H1 (cell line): Measurements from ENCODE around the gene KRTCAP2. TPM values are rescaled to one million over a fixed set of nuclear protein-coding genes. Genes with fewer than 3 reads are reported as not detected.

Source experiments
- CTCF ChIA-PET: fragments of 300-600 bp; sonication (Branson Sonifier 250); formaldehyde crosslinking; loops from one replicate; lab custom pipeline; 2021; ENCODE audit not compliant: partially characterized antibody; lab: Charles Lee
- POLR2A ChIA-PET: fragments of 300-600 bp; sonication (Branson Sonifier 250); formaldehyde crosslinking; loops from one replicate; lab custom pipeline; 2021; ENCODE audit warnings: inconsistent platforms; ENCODE audit not compliant: partially characterized antibody; lab: Charles Lee
- DNase-seq, 2 experiments: peaks; one replicate each; pipeline versions ENCODE4 v3.0.0 to v3.0.0-alpha.2; 2010 to 2022; ENCODE audit warnings: low spot score in 2 of 2, low read depth in 1 of 2, mixed read lengths in 1 of 2
- FAIRE-seq: peaks from 2 replicates; lab custom pipeline; 2011; peaks lifted over from hg19 to GRCh38; lab: Jason Lieb, UNC
- H2AFZ ChIP-seq: 2 replicates; pipeline ENCODE4 v1.8.1; 2012; ENCODE audit warnings: low read length, inconsistent platforms
- H2AK5ac ChIP-seq: 2 replicates; pipeline ENCODE4 v1.6.1; 2013; ENCODE audit warnings: low read depth, low read length
- H2BK120ac ChIP-seq: replicated peaks from 2 replicates; pipeline ENCODE3; 2013; ENCODE audit warnings: low read depth, low read length, inconsistent platforms
- H2BK12ac ChIP-seq: 2 replicates; pipeline ENCODE4 v1.6.1; 2013; ENCODE audit warnings: low read depth, low read length
- H2BK15ac ChIP-seq: 2 replicates; pipeline ENCODE4 v1.6.1; 2013; ENCODE audit warnings: low read length
- H2BK20ac ChIP-seq: 2 replicates; pipeline ENCODE4 v1.6.1; 2013; ENCODE audit warnings: low read length
- H2BK5ac ChIP-seq: 2 replicates; pipeline ENCODE4 v1.6.1; 2013; ENCODE audit warnings: low read depth, low read length
- H3K14ac ChIP-seq: 2 replicates; pipeline ENCODE4 v1.6.1; 2013; ENCODE audit warnings: inconsistent platforms; ENCODE audit not compliant: insufficient read length
- H3K18ac ChIP-seq: 2 replicates; pipeline ENCODE4 v1.6.1; 2013; ENCODE audit warnings: low read length; ENCODE audit errors: extremely low read depth
- H3K23ac ChIP-seq: 2 replicates; pipeline ENCODE4 v1.6.1; 2013; ENCODE audit warnings: inconsistent platforms; ENCODE audit not compliant: insufficient read length
- H3K23me2 ChIP-seq: 2 replicates; pipeline ENCODE4 v1.6.1; 2013; ENCODE audit warnings: low read depth, low read length
- H3K27ac ChIP-seq: 2 replicates; pipeline ENCODE4 v1.6.1; 2011; ENCODE audit warnings: low read depth, low read length, inconsistent platforms
- H3K27me3 ChIP-seq, 4 experiments: replicated peaks in 1 of 4; 1 replicate in 1 of 4; 2 replicates in 3 of 4; pipeline versions ENCODE4 v1.6.1 to v1.8.1; 2011 to 2013; ENCODE audit warnings: low read length in 3 of 4, mild to moderate bottlenecking in 3 of 4, inconsistent platforms in 2 of 4, mixed read lengths in 2 of 4, moderate library complexity in 1 of 4; ENCODE audit not compliant: control insufficient read depth in 3 of 4, insufficient read depth in 3 of 4; ENCODE audit errors: extremely low read depth in 1 of 4
- H3K36me3 ChIP-seq, 4 experiments: 2 replicates each; pipeline versions ENCODE4 v1.6.1 to v1.8.1; 2011 to 2013; ENCODE audit warnings: mild to moderate bottlenecking in 4 of 4, low read length in 3 of 4, moderate library complexity in 2 of 4, control low read depth in 1 of 4, inconsistent platforms in 1 of 4; ENCODE audit not compliant: insufficient read depth in 4 of 4, control insufficient read depth in 2 of 4
- H3K4ac ChIP-seq: replicated peaks from 2 replicates; pipeline ENCODE3; 2013; ENCODE audit warnings: low read length, low read depth, mixed read lengths, inconsistent platforms; ENCODE audit not compliant: insufficient read length
- H3K4me1 ChIP-seq, 4 experiments: replicated peaks in 1 of 4; 1 replicate in 1 of 4; 2 replicates in 3 of 4; pipeline versions ENCODE4 v1.6.1 to v1.8.1; 2011 to 2013; ENCODE audit warnings: low read length in 3 of 4, inconsistent platforms in 2 of 4, mixed read lengths in 1 of 4; ENCODE audit not compliant: insufficient read depth in 4 of 4, control insufficient read depth in 3 of 4
- H3K4me2 ChIP-seq, 2 experiments: 2 replicates each; pipeline versions ENCODE4 v1.6.1 to v1.8.1; 2011 to 2013; ENCODE audit warnings: low read depth in 2 of 2, low read length in 2 of 2, control low read depth in 1 of 2, inconsistent platforms in 1 of 2, mild to moderate bottlenecking in 1 of 2; ENCODE audit not compliant: insufficient read depth in 1 of 2
- H3K4me3 ChIP-seq, 4 experiments: fragments of 200-600, 300-600 bp in 1 of 4; sonication (generic), shearing (Covaris generic), sonication (Bioruptor Twin) in 1 of 4; 2 replicates each; pipeline versions ENCODE4 v1.5.1 to v1.8.1; 2011 to 2016; ENCODE audit warnings: low read length in 4 of 4, low read depth in 3 of 4, control low read depth in 2 of 4, inconsistent platforms in 2 of 4, mild to moderate bottlenecking in 2 of 4, mixed read lengths in 1 of 4, moderate library complexity in 1 of 4; ENCODE audit not compliant: insufficient read depth in 2 of 4; ENCODE audit errors: extremely low read depth in 1 of 4
- H3K56ac ChIP-seq: replicated peaks from 2 replicates; pipeline ENCODE3; 2013; ENCODE audit warnings: low read depth, mild to moderate bottlenecking, mixed read lengths, low read length, inconsistent platforms; ENCODE audit not compliant: insufficient read length
- H3K79me1 ChIP-seq: 2 replicates; pipeline ENCODE4 v1.6.1; 2013; ENCODE audit warnings: low read depth, low read length, control low read depth
- H3K79me2 ChIP-seq, 2 experiments: 2 replicates each; pipeline versions ENCODE4 v1.6.1 to v1.8.1; 2012 to 2013; ENCODE audit warnings: low read length in 2 of 2, mild to moderate bottlenecking in 2 of 2, inconsistent platforms in 1 of 2; ENCODE audit not compliant: insufficient read depth in 2 of 2, control insufficient read depth in 1 of 2
- H3K9ac ChIP-seq, 4 experiments: replicated peaks in 1 of 4; 1 replicate in 1 of 4; 2 replicates in 3 of 4; pipeline versions ENCODE4 v1.6.1 to v1.8.1; 2011 to 2013; ENCODE audit warnings: low read depth in 3 of 4, low read length in 3 of 4, control low read depth in 2 of 4, mild to moderate bottlenecking in 2 of 4, moderate library complexity in 2 of 4, inconsistent platforms in 1 of 4; ENCODE audit errors: extremely low read depth in 1 of 4
- H3K9me3 ChIP-seq, 2 experiments: 2 replicates each; pipeline versions ENCODE4 v1.6.1 to v1.8.1; 2012 to 2013; ENCODE audit warnings: mild to moderate bottlenecking in 2 of 2, moderate library complexity in 2 of 2, control low read depth in 1 of 2, inconsistent platforms in 1 of 2, low read depth in 1 of 2, low read length in 1 of 2, mixed read lengths in 1 of 2; ENCODE audit not compliant: insufficient read depth in 2 of 2
- H4K20me1 ChIP-seq, 2 experiments: replicated peaks in 1 of 2; 2 replicates each; pipeline versions ENCODE3 to v1.8.1; 2011 to 2013; ENCODE audit warnings: inconsistent platforms in 2 of 2, low read length in 2 of 2, mild to moderate bottlenecking in 1 of 2; ENCODE audit not compliant: insufficient read depth in 2 of 2, control insufficient read depth in 1 of 2
- H4K5ac ChIP-seq: 2 replicates; pipeline ENCODE4 v1.6.1; 2013; ENCODE audit warnings: low read length, low read depth, mixed read lengths, inconsistent platforms; ENCODE audit not compliant: insufficient read length
- H4K8ac ChIP-seq: 2 replicates; pipeline ENCODE4 v1.8.0; 2013; ENCODE audit warnings: mild to moderate bottlenecking, moderate library complexity, low read length, inconsistent platforms; ENCODE audit not compliant: insufficient read depth; ENCODE audit errors: extremely low read depth
- H4K91ac ChIP-seq: replicated peaks from 2 replicates; pipeline ENCODE3; 2013; ENCODE audit warnings: low read length, mixed read lengths, inconsistent platforms; ENCODE audit not compliant: insufficient read length
- BRCA1 ChIP-seq: IDR thresholded peaks from 2 replicates; pipeline ENCODE4 v1.6.1; 2012; ENCODE audit warnings: low read depth, low read length, improper control_type of control experiment
- CBX5 ChIP-seq: fragments of 300-800, 300-1000 bp; sonication (generic); IDR thresholded peaks from 2 replicates; pipeline ENCODE4 v1.7.1; 2016; ENCODE audit warnings: antibody characterized with exemption, low read length, low read depth
- CHD1 ChIP-seq: IDR thresholded peaks from 2 replicates; pipeline ENCODE4 v1.6.1; 2012; ENCODE audit warnings: low read depth, low read length, improper control_type of control experiment
- RAD21 ChIP-seq, 2 experiments: IDR thresholded peaks in 1 of 2; conservative IDR thresholded peaks in 1 of 2; 2 replicates each; pipeline ENCODE4 v1.6.1; 2011; ENCODE audit warnings: low read depth in 2 of 2, low read length in 2 of 2, improper control_type of control experiment in 1 of 2, inconsistent platforms in 1 of 2, mild to moderate bottlenecking in 1 of 2, moderate library complexity in 1 of 2
- RXRA ChIP-seq: IDR thresholded peaks from 2 replicates; pipeline ENCODE4 v1.6.1; 2011; ENCODE audit warnings: low read depth, mild to moderate bottlenecking, low read length, moderate library complexity; ENCODE audit not compliant: insufficient read depth
- SIRT6 ChIP-seq: IDR thresholded peaks from one replicate; pipeline ENCODE4 v1.7.1; 2012; ENCODE audit warnings: low read length, inconsistent platforms
- WGBS, 2 experiments: shearing (Covaris generic) in 1 of 2; methylation state at CpG; one replicate each; pipeline versions ENCODE4 v1.1.6 to v1.1.7; 2013 to 2015; ENCODE audit warnings: low lambda C conversion rate in 2 of 2, mixed read lengths in 2 of 2, inconsistent platforms in 1 of 2, low coverage in 1 of 2, missing lambda C conversion rate in 1 of 2; ENCODE audit not compliant: insufficient replicate concordance in 2 of 2, insufficient coverage in 1 of 2, insufficient read length in 1 of 2; ENCODE audit errors: extremely low coverage in 1 of 2, missing lambda C conversion rate in 1 of 2; 5-methylcytosine and 5-hydroxymethylcytosine counted together
- polyA plus RNA-seq, 7 experiments: library from polyadenylated mRNA; depleted of rRNA in 3 of 7; stranded (reverse) in 5 of 7; unstranded in 2 of 7; fragments of >200 nt in 5 of 7; fragments of 200-250 nt in 2 of 7; gene quantifications; 1 replicate in 5 of 7; 2 replicates in 1 of 7; 4 replicates in 1 of 7; pipeline versions ENCODE4 v1.2.1 to v1.2.3, GENCODE V29; 2011 to 2013; ENCODE audit warnings: missing spikeins in 2 of 7, mixed read lengths in 2 of 7
- total RNA-seq: library from RNA; stranded (reverse); fragmentation: NEBNext Ultra II Directional; extraction: Animal tissue kit (Norgen Biotek cat#: 25700); gene quantifications from 2 replicates; pipeline ENCODE4 v1.2.1, GENCODE V29; 2021
- TF ChIP-seq, protein P1 (sequence below): IDR thresholded peaks from 2 replicates; pipeline ENCODE4 v1.6.1; 2011; ENCODE audit warnings: low read length, improper control_type of control experiment

The KRTCAP2 gene
- total and polyA plus RNA-seq, 2 of the 8 experiments (the other 6 are each of a cell fraction or from before 2014, with no cell fraction given), result 146 to 317 TPM

DNA sequence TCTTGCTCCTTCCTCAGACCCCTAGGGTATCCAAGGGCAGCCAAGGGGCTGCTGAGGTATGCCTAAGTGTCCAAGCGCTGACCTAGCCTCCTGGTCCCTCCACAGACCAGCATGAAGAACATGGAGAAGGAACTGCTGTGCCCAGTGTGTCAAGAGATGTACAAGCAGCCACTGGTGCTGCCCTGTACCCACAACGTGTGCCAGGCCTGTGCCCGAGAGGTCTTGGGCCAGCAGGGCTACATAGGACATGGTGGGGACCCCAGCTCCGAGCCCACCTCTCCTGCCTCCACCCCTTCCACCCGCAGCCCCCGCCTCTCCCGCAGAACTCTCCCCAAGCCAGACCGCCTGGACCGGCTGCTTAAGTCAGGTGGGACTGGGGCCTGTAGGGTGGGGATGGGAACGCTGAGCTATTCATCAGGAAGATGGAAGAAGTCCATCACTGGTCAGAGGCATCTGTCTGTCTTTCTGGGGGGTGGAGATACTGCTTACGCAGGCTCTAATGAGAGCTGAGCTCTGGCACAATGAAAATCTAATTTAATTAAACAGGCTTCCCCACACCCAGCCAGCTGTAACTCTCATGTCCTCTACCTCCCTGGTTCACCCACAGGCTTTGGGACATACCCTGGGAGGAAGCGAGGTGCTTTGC, 2.3 kb upstream of the KRTCAP2 start:
- H3K56ac ChIP-seq, result no peak overlapping the region
- POLR2A ChIA-PET, result interaction anchor here (0.6 to 20.5 kb wide), 13 partner anchors 9 to 283 kb away, joined by 3 to 512 read pairs (median 3); partner anchors contain the start of genes MTX1 and THBS3
- H3K9ac ChIP-seq, result no peak overlapping the region
- H3K14ac ChIP-seq, result no peak overlapping the region
- peak overlapping the region; percentile 2; the same call in 1 of the 2 replicates for H3K18ac ChIP-seq
- peak overlapping the region; percentile 19; the same call in 1 of the 2 replicates for H2BK15ac ChIP-seq
- H3K36me3 ChIP-seq, result peaks cover 15 to 36% (median 30%) of the 10 kb centered on the region in 4 experiments
- CTCF ChIA-PET, result interaction anchor here (0.7 to 12.4 kb wide), 27 partner anchors 9 to 417 kb away, joined by 3 to 215 read pairs (median 4); partner anchors contain the start of genes ADAM15, DPM3, EFNA1 and SLC50A1
- no peak overlapping the region for H3K23ac ChIP-seq
- no peak overlapping the region for H2AFZ ChIP-seq
- H3K27me3 ChIP-seq, result no peaks in the 10 kb centered on the region
- TF ChIP-seq RXRA (no peak), BRCA1 (no peak), RAD21 (IDR thresholded peaks at IDR 0.05 in 1 of 2, conservative IDR thresholded peaks at IDR 0.05 in 1 of 2; ENCODE audit: low read depth in 2 of 2, low read length in 2 of 2) (no peak), CBX5 (no peak), SIRT6 (no peak), CHD1 (no peak)
- TF ChIP-seq, protein P1, sequence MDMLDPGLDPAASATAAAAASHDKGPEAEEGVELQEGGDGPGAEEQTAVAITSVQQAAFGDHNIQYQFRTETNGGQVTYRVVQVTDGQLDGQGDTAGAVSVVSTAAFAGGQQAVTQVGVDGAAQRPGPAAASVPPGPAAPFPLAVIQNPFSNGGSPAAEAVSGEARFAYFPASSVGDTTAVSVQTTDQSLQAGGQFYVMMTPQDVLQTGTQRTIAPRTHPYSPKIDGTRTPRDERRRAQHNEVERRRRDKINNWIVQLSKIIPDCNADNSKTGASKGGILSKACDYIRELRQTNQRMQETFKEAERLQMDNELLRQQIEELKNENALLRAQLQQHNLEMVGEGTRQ, result no peak
- peak overlapping the region; percentile 1 for H2BK120ac ChIP-seq
- peak overlapping the region; percentile 70 to 95 (median 86) for H3K4me3 ChIP-seq
- H3K79me2 ChIP-seq, result peaks cover 0 to 16% of the 10 kb centered on the region in 2 experiments; a peak in 2 of 4 replicates
- FAIRE-seq, result no peak
- H3K79me1 ChIP-seq, result no peaks in the 10 kb centered on the region; the same call in 1 of the 2 replicates
- no peak for DNase-seq
- peaks cover 8 to 10% of the 10 kb centered on the region in 2 experiments for H4K20me1 ChIP-seq
- peak overlapping the region; percentile 37 to 90 for H3K4me2 ChIP-seq
- peak overlapping the region; percentile 84; the same call in 1 of the 2 replicates for H2BK5ac ChIP-seq
- peaks cover 10% of the 10 kb centered on the region; the same call in 1 of the 2 replicates for H3K23me2 ChIP-seq
- no peak overlapping the region; the same call in 1 of the 2 replicates for H2AK5ac ChIP-seq
- H3K4ac ChIP-seq, result peak overlapping the region; percentile 79
- no peak overlapping the region for H3K27ac ChIP-seq
- H2BK20ac ChIP-seq, result no peak overlapping the region; the same call in none of the 2 replicates
- 0 out of 2 replicates have a peak overlapping the region, but pooled peaks have one; percentile 25 for H4K8ac ChIP-seq
- H4K5ac ChIP-seq, result peak overlapping the region; percentile 9
- no peak overlapping the region for H4K91ac ChIP-seq
- peaks cover 3 to 23% (median 8%) of the 10 kb centered on the region in 4 experiments; a peak in 6 of 7 replicates for H3K4me1 ChIP-seq
- H3K9me3 ChIP-seq, result no peaks in the 10 kb centered on the region
- peak overlapping the region; percentile 97; the same call in 1 of the 2 replicates for H2BK12ac ChIP-seq
- WGBS, 2 experiments, result 88% methylated on average over 11 of the region's 12 CpGs; no CpG with 5 or more reads in 1 of the 2 experiments
